ENCODE results near the gene NRCAM.

GRCh38 chr7:108234971-108235450 is 221.2 kb downstream of the NRCAM start:
- TF ChIP-seq JAZF1 (CRISPR knock-in tag; IDR thresholded peaks at IDR 0.05), result no peak
- no peak for TF ChIP-seq ZNF232 (CRISPR knock-in tag; IDR thresholded peaks at IDR 0.05)
